H9 (cell line): ENCODE results near the gene CDSN. TPM values are rescaled to one million over a fixed set of nuclear protein-coding genes. Genes with fewer than 3 reads are reported as not detected.

Source experiments
- DNase-seq: peaks from one replicate; pipeline ENCODE4 v3.0.0-alpha.2; 2017
- H2AFZ ChIP-seq: one replicate; pipeline ENCODE4 v1.6.1; 2013; ENCODE audit warnings: mild to moderate bottlenecking, low read length, control low read depth, moderate library complexity
- H2AK5ac ChIP-seq: 2 replicates; pipeline ENCODE4 v1.6.1; 2013; ENCODE audit warnings: low read length, control low read depth, mixed read lengths; ENCODE audit not compliant: insufficient read length
- H2BK120ac ChIP-seq: one replicate; pipeline ENCODE4 v1.6.1; 2013; ENCODE audit warnings: low read depth, mild to moderate bottlenecking, low read length, control low read depth, inconsistent platforms; ENCODE audit not compliant: poor library complexity, severe bottlenecking
- H2BK12ac ChIP-seq: 2 replicates; pipeline ENCODE4 v1.6.1; 2013; ENCODE audit warnings: low read length, control low read depth, mixed read lengths, low read depth; ENCODE audit not compliant: insufficient read length
- H2BK15ac ChIP-seq: 2 replicates; pipeline ENCODE4 v1.6.1; 2013; ENCODE audit warnings: low read depth, low read length, control low read depth
- H2BK20ac ChIP-seq: one replicate; pipeline ENCODE4 v1.6.1; 2013; ENCODE audit warnings: low read depth, mild to moderate bottlenecking, low read length, control low read depth, inconsistent platforms; ENCODE audit not compliant: poor library complexity, severe bottlenecking
- H2BK5ac ChIP-seq: 2 replicates; pipeline ENCODE4 v1.6.1; 2013; ENCODE audit warnings: low read length, control low read depth, mixed read lengths; ENCODE audit not compliant: insufficient read length
- H3K14ac ChIP-seq: 2 replicates; pipeline ENCODE4 v1.6.1; 2013; ENCODE audit warnings: low read length, control low read depth; ENCODE audit not compliant: insufficient read depth
- H3K18ac ChIP-seq: 2 replicates; pipeline ENCODE4 v1.6.1; 2013; ENCODE audit warnings: low read depth, mild to moderate bottlenecking, mixed read lengths, low read length, control low read depth; ENCODE audit not compliant: insufficient read length
- H3K23ac ChIP-seq: 2 replicates; pipeline ENCODE4 v1.6.1; 2013; ENCODE audit warnings: low read length, control low read depth, mixed read lengths, low read depth; ENCODE audit not compliant: insufficient read length
- H3K23me2 ChIP-seq: 2 replicates; pipeline ENCODE4 v1.6.1; 2013; ENCODE audit warnings: low read depth, mild to moderate bottlenecking, mixed read lengths, low read length, control low read depth; ENCODE audit not compliant: insufficient read length, poor library complexity, severe bottlenecking
- H3K27ac ChIP-seq: 2 replicates; pipeline ENCODE4 v1.5.1; 2013; ENCODE audit warnings: low read length, control low read depth, mixed read lengths, low read depth; ENCODE audit not compliant: insufficient read length
- H3K27me3 ChIP-seq: 2 replicates; pipeline ENCODE4 v1.6.1; 2013; ENCODE audit warnings: low read length, control low read depth, inconsistent platforms; ENCODE audit not compliant: insufficient read depth
- H3K4ac ChIP-seq: 2 replicates; pipeline ENCODE4 v1.6.1; 2013; ENCODE audit warnings: low read depth, mild to moderate bottlenecking, control low read depth, inconsistent platforms, low read length, moderate library complexity
- H3K4me1 ChIP-seq: 2 replicates; pipeline ENCODE4 v1.6.1; 2013; ENCODE audit warnings: low read length, control low read depth, inconsistent platforms; ENCODE audit not compliant: insufficient read depth
- H3K4me2 ChIP-seq: 2 replicates; pipeline ENCODE4 v1.6.1; 2013; ENCODE audit warnings: low read length, control low read depth, mixed read lengths; ENCODE audit not compliant: insufficient read length, insufficient read depth
- H3K56ac ChIP-seq: 2 replicates; pipeline ENCODE4 v1.6.1; 2013; ENCODE audit warnings: low read depth, mild to moderate bottlenecking, mixed read lengths, low read length, control low read depth; ENCODE audit not compliant: insufficient read length
- H3K79me1 ChIP-seq: 2 replicates; pipeline ENCODE4 v1.6.1; 2013; ENCODE audit warnings: low read depth, mild to moderate bottlenecking, moderate library complexity, low read length, control low read depth, inconsistent platforms; ENCODE audit not compliant: insufficient read depth, poor library complexity, severe bottlenecking
- H3K79me2 ChIP-seq: 2 replicates; pipeline ENCODE4 v1.6.1; 2013; ENCODE audit warnings: low read length, control low read depth, inconsistent platforms; ENCODE audit not compliant: insufficient read depth
- H3K9ac ChIP-seq: 2 replicates; pipeline ENCODE4 v1.6.1; 2013; ENCODE audit warnings: low read length, control low read depth, mixed read lengths; ENCODE audit not compliant: insufficient read length; ENCODE audit errors: extremely low read depth
- H3K9me3 ChIP-seq: one replicate; pipeline ENCODE4 v1.6.1; 2013; ENCODE audit warnings: low read depth, low read length, inconsistent platforms; ENCODE audit not compliant: control insufficient read depth
- H3T11ph ChIP-seq: one replicate; pipeline ENCODE4 v1.6.1; 2013; ENCODE audit warnings: mild to moderate bottlenecking, low read length, control low read depth, inconsistent platforms
- H4K20me1 ChIP-seq: one replicate; pipeline ENCODE4 v1.6.1; 2013; ENCODE audit not compliant: control insufficient read depth, insufficient read length, insufficient read depth
- H4K5ac ChIP-seq: 2 replicates; pipeline ENCODE4 v1.6.1; 2013; ENCODE audit warnings: low read depth, mild to moderate bottlenecking, mixed read lengths, low read length, control low read depth; ENCODE audit not compliant: insufficient read length
- H4K8ac ChIP-seq: replicated peaks from 2 replicates; pipeline ENCODE4 v1.6.1; 2013; ENCODE audit warnings: low read length, control low read depth, mixed read lengths, low read depth; ENCODE audit not compliant: insufficient read length
- H4K91ac ChIP-seq: 2 replicates; pipeline ENCODE4 v1.6.1; 2013; ENCODE audit warnings: low read depth, mild to moderate bottlenecking, moderate library complexity, mixed read lengths, low read length, control low read depth; ENCODE audit not compliant: insufficient read length
- H3K27ac Mint-ChIP-seq, 3 experiments: 2 replicates in 2 of 3; 3 replicates in 1 of 3; pipeline ENCODE4 v1.8.0; 2020 to 2021; ENCODE audit warnings: mixed read lengths in 3 of 3, mild to moderate bottlenecking in 1 of 3, moderate library complexity in 1 of 3
- H3K27me3 Mint-ChIP-seq: 2 replicates; pipeline ENCODE4 v1.8.0; 2021; ENCODE audit warnings: low read depth, mild to moderate bottlenecking, moderate library complexity, mixed read lengths
- H3K36me3 Mint-ChIP-seq, 3 experiments: 2 replicates in 2 of 3; 3 replicates in 1 of 3; pipeline ENCODE4 v1.8.0; 2020 to 2021; ENCODE audit warnings: low read depth in 3 of 3, mixed read lengths in 3 of 3; ENCODE audit not compliant: insufficient read depth in 1 of 3
- H3K4me1 Mint-ChIP-seq, 2 experiments: 2 replicates each; pipeline ENCODE4 v1.8.0; 2020; ENCODE audit warnings: mixed read lengths in 2 of 2
- H3K4me3 Mint-ChIP-seq, 2 experiments: 2 replicates in 1 of 2; 3 replicates in 1 of 2; pipeline ENCODE4 v1.8.0; 2020 to 2021; ENCODE audit warnings: mild to moderate bottlenecking in 2 of 2, mixed read lengths in 2 of 2, moderate library complexity in 1 of 2
- H3K9me3 Mint-ChIP-seq, 2 experiments: 2 replicates in 1 of 2; 3 replicates in 1 of 2; pipeline ENCODE4 v1.8.0; 2020; ENCODE audit warnings: mild to moderate bottlenecking in 2 of 2, mixed read lengths in 2 of 2, moderate library complexity in 1 of 2
- CTCF ChIP-seq: fragments of 200-600 bp; sonication (generic); conservative IDR thresholded peaks from 3 replicates; pipeline ENCODE4 v1.8.0; 2021; ENCODE audit warnings: antibody characterized with exemption, mild to moderate bottlenecking
- WGBS: extraction: QIAGEN DNeasy Blood & Tissue Kit; methylation state at CpG from one replicate; pipeline ENCODE4 v1.1.7; 2013; ENCODE audit warnings: missing lambda C conversion rate, low lambda C conversion rate, mixed read lengths; ENCODE audit not compliant: insufficient read length; ENCODE audit errors: extremely low coverage; 5-methylcytosine and 5-hydroxymethylcytosine counted together
- total RNA-seq: library from RNA; stranded (reverse); gene quantifications from 2 replicates; pipeline ENCODE4 v1.2.1, GENCODE V29; 2021

The CDSN gene
- total RNA-seq, 1 experiment from 2014 or later = not detected

GRCh38 chr6:31112478-31112877 lies 7.8 kb downstream of the CDSN start, which contains the start of gene C6orf15:
Gene C6orf15 (minus strand): TSS chr6:31112575. CDS start chr6:31112555, 20 bp downstream.
- no peak within 1 kb of the TSS for H2BK12ac ChIP-seq
- H3K4ac ChIP-seq = no peak within 1 kb of the TSS
- WGBS = no CpG with 5 or more reads among the region's 5 CpGs
- H3T11ph ChIP-seq = no peak within 1 kb of the TSS
- Mint-ChIP-seq H3K4me3 (no peak within 1 kb of the TSS), H3K27me3 (peaks cover 70% of the 10 kb centered on the region), H3K27ac (no peak within 1 kb of the TSS), H3K36me3 (no peaks in the 10 kb centered on the region), H3K9me3 (no peaks in the 10 kb centered on the region; a peak in 1 of 5 replicates), H3K4me1 (peaks cover 50 to 58% of the 10 kb centered on the region in 2 experiments)
- H3K23ac ChIP-seq = no peak within 1 kb of the TSS
- no peak within 1 kb of the TSS for H4K8ac ChIP-seq
- no peak for DNase-seq
- no peak for TF ChIP-seq CTCF
- H3K27ac ChIP-seq = no peak within 1 kb of the TSS
- H2BK5ac ChIP-seq = no peak within 1 kb of the TSS
- no peaks in the 10 kb centered on the region for H4K20me1 ChIP-seq
- no peak within 1 kb of the TSS for H2AK5ac ChIP-seq
- no peaks in the 10 kb centered on the region; the same call in 1 of the 2 replicates for H3K27me3 ChIP-seq
- H3K79me2 ChIP-seq = no peaks in the 10 kb centered on the region
- no peak within 1 kb of the TSS for H2AFZ ChIP-seq
- no peak within 1 kb of the TSS for H4K5ac ChIP-seq
- no peak within 1 kb of the TSS for H3K9ac ChIP-seq
- no peaks in the 10 kb centered on the region for H3K79me1 ChIP-seq
- H3K4me1 ChIP-seq = peaks cover 14% of the 10 kb centered on the region; the same call in 1 of the 2 replicates
- no peak within 1 kb of the TSS for H2BK15ac ChIP-seq
- H4K91ac ChIP-seq = no peak within 1 kb of the TSS
- no peak within 1 kb of the TSS for H3K4me2 ChIP-seq
- no peaks in the 10 kb centered on the region for H3K23me2 ChIP-seq
- no peak within 1 kb of the TSS for H3K56ac ChIP-seq
- no peaks in the 10 kb centered on the region for H3K9me3 ChIP-seq
- no peak within 1 kb of the TSS for H2BK20ac ChIP-seq
- H2BK120ac ChIP-seq = no peak within 1 kb of the TSS
- H3K18ac ChIP-seq = no peak within 1 kb of the TSS
- no peak within 1 kb of the TSS for H3K14ac ChIP-seq
